ENCODE measurements around the gene FREY1.

- TF ChIP-seq CTCF (tag by site-specific recombination; IDR thresholded peaks at IDR 0.05) = no peak
- no peak for TF ChIP-seq ZNF830 (tag by site-specific recombination; IDR thresholded peaks at IDR 0.05; ENCODE audit: low read depth)
- TF ChIP-seq SP2 (tag by site-specific recombination; IDR thresholded peaks at IDR 0.05) = no peak
- TF ChIP-seq ZNF623 (tag by site-specific recombination; IDR thresholded peaks at IDR 0.05) = no peak
- no peak for TF ChIP-seq ZBTB44 (tag by site-specific recombination; IDR thresholded peaks at IDR 0.05)
- TF ChIP-seq ZNF138 (tag by site-specific recombination; IDR thresholded peaks at IDR 0.05; ENCODE audit: borderline replicate concordance) = no peak
These were observed 38.4 kb upstream of the FREY1 start for GRCh38 chr11:45945397-45945999.

Data from HEK293 (cell line).